NCI-H2029 treated with DMSO at 0.1 percent for 48 hours (cell line): Measurements from ENCODE around the gene FRZB.

Experiments used
- DNase-seq: peaks from one replicate; lab custom pipeline; 2025; lab: John Stamatoyannopoulos, UW

Gene FRZB

GRCh38 chr2:182784777-182785176 is 81.7 kb downstream of the FRZB start:
- DNase-seq: no peak

DNA sequence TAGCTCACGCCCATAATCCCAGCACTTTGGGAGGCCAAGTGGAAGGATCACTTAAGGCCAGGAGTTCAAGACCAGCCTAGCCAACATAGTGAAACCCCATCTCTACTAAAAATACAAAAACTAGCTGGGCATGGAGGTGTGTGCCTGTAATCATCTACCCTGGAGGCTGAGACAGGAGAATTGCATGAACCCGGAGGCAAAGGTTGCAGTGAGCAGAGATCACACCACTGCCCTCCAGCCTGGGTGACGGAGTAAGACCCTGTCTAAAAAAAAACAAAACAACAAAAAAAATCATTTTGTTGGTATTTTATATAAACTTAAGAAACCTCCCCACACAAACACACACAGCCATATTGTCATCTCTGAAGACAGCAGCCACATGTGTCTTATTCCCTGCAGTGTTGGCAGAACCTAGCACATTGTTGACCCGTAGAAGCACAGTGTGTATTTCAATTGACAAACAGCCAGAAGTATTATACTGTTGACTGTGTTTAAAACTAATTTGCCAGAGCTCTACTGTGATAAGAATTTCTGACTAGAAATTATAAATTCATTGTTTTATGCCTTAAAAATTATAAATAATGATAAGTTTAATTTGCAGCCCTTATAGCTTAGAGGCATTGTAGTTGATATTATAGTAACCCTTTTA is 82.3 kb downstream of the FRZB start:
- DNase-seq: no peak
